NCI-H510A (cell line): ENCODE data around the gene KCNN3.
A peak's percentile ranks its signal among the peaks of the same experiment; 100 is the strongest.

Experiments
- DNase-seq: peaks from one replicate; lab custom pipeline; 2025; lab: John Stamatoyannopoulos, UW

KCNN3 gene

GRCh38 chr1:154840269-154841176, 29.6 kb downstream of the KCNN3 start:
- no peak for DNase-seq

GRCh38 chr1:154839691-154840090, 30.4 kb downstream of the KCNN3 start:
- DNase-seq = no peak

GRCh38 chr1:154838988-154839387, 31.1 kb downstream of the KCNN3 start:
- no peak for DNase-seq

- no peak for DNase-seq
Observed at GRCh38 chr1:154838461-154838860, 31.6 kb downstream of the KCNN3 start.

- DNase-seq = peak; percentile 67
Observed at GRCh38 chr1:154837672-154838171, 32.4 kb downstream of the KCNN3 start.

- no peak for DNase-seq
Observed at GRCh38 chr1:154837034-154837671, 32.9 kb downstream of the KCNN3 start.

GRCh38 chr1:154835531-154836324, 34.4 kb downstream of the KCNN3 start:
- DNase-seq = no peak

- no peak for DNase-seq
Observed at GRCh38 chr1:154833841-154834240, 36.2 kb downstream of the KCNN3 start.

GRCh38 chr1:154833209-154833608, 36.9 kb downstream of the KCNN3 start:
- no peak for DNase-seq

GRCh38 chr1:154832384-154832783, 37.7 kb downstream of the KCNN3 start:
- DNase-seq = no peak

GRCh38 chr1:154831462-154831861, 38.6 kb downstream of the KCNN3 start:
- DNase-seq = no peak

- no peak for DNase-seq
Observed at GRCh38 chr1:154829062-154829461, 41.0 kb downstream of the KCNN3 start.

GRCh38 chr1:154824179-154825000, 45.7 kb downstream of the KCNN3 start:
- DNase-seq = no peak

- no peak for DNase-seq
Observed at GRCh38 chr1:154822717-154823116, 47.4 kb downstream of the KCNN3 start.

- no peak for DNase-seq
Observed at GRCh38 chr1:154822233-154822632, 47.8 kb downstream of the KCNN3 start.

- no peak for DNase-seq
Observed at GRCh38 chr1:154821083-154821482, 49.0 kb downstream of the KCNN3 start.

GRCh38 chr1:154820646-154821045, 49.4 kb downstream of the KCNN3 start:
- no peak for DNase-seq

GRCh38 chr1:154819628-154820590, 50.2 kb downstream of the KCNN3 start:
- no peak for DNase-seq

GRCh38 chr1:154818911-154819310, 51.2 kb downstream of the KCNN3 start:
- no peak for DNase-seq

GRCh38 chr1:154816937-154817336, 53.1 kb downstream of the KCNN3 start:
- DNase-seq = no peak
